GM10847 (cell line): Measurements from ENCODE around the gene TMEM178B.

ENCODE experiments used
- POLR2A ChIP-seq: IDR thresholded peaks from 2 replicates; pipeline ENCODE4 v1.6.1; 2011; ENCODE audit not compliant: insufficient read length; ENCODE audit errors: extremely low read depth

The TMEM178B gene

DNA sequence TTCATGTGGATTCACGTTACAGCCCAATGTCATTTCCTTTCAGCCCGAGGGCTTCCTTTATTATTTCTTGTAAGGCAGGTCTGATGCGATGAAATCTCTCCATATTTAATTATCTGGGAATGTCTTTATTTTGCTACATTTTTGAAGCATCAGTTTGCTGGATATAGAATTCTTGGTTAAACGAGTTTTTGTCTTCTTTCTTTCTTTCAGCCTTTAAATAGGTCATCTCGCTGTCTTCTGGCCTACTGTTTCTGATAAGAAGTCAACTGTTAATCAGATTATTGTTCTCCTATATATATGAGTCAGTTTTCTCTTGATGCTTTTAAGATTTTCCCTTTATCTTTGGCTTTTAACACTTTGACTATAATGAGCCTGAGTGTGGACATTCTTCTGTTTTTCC is 184.7 kb downstream of the TMEM178B start:
- no peak for TF ChIP-seq POLR2A

DNA sequence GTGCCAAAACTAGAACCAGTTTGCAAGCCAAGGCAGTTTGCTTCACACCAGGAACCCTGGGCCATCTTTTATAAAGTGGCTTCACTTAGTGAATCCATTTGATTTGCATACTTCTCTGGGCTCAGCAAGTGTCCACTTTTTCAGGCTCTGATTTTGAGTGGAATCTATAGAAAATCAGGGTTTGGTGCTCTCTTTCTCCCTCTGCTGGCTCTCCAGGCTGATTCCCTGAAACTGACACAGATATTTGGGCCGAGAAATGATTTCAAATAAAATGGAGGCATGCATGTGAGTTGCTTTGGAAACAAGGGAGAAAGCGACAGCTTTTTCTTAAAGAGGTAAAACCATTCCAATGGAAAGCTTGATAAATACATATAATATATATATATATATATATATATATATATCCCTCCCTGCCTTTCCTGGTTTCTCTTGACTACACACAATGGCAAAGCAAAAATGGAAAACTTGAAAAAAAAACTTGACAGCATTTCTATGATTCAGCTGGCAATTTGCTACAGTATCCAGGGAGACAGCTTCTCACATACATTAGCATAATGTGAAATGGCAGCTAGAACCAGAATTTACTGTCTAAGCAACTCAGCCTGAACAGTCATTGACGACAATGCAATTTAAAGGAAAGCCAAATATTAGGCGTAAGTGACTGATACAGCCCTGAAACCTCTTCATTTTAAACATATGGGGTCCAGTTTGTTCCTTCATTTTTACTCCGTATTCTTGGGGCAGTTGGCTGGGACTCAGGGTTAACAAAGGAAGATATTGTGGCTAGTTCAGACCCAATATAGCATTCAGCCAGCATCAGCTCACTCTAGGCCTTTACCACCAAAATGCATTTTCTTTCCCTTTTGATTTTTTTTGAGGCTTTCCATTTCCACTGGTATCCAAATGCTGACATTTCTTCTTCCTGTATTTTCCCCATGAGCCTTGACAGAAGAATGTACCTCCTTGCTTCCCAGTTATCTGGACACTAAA is 188.5 kb downstream of the TMEM178B start:
- no peak for TF ChIP-seq POLR2A

DNA sequence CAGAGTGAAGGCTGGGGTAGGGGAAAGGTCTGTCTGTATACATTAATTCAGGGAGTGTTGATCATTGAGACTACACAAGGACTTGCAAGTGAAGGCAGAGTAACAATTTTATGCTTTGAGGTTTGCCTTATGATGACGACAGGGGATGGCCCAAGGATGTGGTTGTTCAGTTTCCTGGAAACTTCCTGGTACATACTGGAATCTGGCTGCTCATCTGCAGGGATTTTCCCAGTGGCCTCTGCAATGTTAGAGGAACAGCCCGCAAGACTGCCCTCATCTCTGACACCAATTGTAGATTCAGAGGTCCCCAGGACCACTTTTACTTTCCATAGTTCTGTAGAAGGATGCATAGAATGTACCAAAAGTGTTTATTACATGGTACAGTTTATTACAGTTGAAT is 189.6 kb downstream of the TMEM178B start:
- TF ChIP-seq POLR2A = no peak

DNA sequence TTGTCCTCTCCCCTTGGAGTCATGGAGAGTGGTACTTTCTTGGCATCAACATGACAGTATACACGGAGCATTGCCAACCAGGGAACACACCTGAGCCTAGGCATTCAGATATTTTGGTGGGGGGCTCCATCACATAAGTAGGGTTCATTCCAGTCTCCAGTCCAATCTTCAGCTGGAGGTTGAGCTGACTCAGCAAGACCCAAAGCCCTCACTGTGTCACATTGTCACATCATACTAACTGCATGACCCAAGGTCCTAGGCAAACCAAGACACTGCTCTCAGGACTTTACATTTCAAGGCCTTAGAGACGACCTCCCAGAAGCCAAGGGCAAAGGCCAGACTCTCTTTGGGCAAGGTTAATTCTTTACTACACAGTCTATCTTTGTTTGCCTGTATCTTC is 190.1 kb downstream of the TMEM178B start:
- no peak for TF ChIP-seq POLR2A

DNA sequence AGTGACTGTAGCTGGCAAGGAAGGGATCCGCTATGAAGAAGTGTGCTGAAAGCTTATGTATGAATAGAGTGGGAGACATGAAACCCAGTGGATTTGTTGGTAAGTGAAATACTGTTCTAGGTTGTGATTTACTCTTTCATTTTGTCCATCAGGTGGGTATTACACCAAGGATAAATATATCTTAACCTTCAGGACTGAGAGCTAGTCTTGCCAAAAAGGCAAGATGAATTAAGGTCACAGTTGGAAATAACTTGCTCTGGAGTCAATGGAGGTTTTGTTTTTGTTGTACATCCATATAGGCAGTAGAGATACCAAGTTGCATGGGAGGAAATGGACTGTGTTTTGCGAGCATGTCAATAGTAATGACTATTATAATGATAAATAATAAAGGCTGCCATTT is 190.6 kb downstream of the TMEM178B start:
- no peak for TF ChIP-seq POLR2A

DNA sequence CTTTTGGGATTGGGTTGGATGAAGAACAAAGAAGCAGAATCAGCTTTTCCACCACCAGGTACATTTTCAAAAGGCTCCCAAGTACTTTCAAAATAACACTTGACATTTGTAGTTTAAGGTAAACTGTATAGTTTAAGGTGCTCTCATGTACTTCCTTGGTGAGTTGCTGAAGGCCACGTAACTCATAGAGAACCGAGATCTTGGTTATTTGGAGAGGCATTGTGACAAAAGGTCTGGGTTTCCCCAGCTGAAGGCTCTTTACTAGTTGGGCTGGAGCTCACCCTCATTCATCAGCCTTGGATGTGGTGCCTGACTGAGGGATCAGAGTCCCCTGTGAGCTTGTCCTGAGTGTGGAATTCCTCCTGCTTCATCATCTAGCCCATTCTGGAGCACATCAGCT is 191.8 kb downstream of the TMEM178B start:
- TF ChIP-seq POLR2A = no peak

DNA sequence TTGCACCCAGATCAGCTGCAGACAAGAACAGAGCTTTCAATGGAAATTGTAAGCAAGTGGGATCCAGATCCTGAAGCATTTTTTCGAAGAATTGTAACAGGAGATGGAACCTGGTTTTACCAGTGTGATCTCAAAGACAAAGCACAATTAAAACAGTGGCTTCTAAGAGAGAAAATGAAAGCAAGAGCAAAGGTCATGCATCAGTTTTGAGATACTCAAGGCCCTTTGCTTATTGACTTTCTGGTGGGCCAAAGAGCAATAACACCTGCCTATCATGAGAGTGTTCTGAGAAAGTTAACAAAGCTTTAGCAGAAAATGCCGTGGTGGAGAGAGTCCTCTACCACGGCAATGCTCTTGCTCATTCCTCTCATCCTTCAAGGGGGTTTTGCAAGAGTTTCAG is 194.8 kb downstream of the TMEM178B start:
- no peak for TF ChIP-seq POLR2A

DNA sequence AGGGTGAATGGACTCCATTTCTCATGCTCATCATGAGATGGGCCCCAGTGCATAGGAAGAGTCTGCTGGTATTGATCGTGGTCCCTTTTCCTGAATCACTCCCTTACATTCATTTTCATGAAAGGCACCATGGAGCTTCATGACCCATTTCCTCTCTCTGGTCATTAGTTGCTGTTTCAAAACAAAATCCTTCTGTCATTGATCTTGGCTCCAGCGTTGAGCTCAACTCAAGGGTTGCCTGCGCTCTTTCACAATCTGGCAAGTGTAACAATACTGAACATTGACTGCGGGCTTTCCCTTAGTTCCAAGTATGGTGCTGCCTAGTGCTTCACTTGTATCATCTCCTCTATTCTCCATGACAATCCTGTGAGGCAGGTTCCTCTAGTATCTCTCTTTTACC is 197.6 kb downstream of the TMEM178B start:
- no peak for TF ChIP-seq POLR2A

DNA sequence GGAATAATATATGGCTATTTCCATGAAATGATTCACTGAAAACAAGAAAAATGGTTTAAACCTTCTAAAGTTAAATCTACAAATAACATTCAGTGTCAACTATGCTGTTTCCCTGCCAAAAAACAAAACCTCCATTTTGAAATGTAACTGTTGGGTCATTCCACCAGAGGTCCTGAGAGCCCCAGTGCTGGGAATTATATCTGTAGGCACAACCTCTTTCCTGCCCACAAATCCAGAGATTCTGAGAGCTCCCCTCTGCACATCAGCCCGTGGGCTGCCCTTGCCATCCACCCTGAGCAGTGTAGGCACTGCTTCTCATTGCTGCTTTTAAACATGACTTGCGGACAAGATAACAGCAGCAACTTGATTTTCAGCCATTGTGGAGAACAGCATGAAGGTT is 198.6 kb downstream of the TMEM178B start:
- no peak for TF ChIP-seq POLR2A

DNA sequence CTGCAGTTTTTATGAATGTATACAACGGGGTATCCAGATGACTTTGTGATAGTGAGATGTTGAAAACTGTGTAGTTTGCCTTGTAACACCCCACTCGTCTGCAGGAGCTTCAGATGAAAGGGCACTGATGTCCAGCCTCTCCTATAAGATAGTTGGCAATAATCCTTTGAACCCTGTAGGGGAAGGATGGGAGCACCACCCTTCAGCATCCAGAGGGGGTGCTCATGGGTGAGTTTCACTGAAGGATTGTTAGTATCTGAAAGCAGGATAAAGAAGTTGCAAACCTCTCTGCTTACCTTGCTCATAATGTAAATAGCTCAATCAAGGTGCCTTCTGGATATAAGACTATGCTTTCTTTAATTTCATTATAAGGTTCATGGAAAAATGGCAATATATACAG is 201.5 kb downstream of the TMEM178B start:
- TF ChIP-seq POLR2A = no peak

DNA sequence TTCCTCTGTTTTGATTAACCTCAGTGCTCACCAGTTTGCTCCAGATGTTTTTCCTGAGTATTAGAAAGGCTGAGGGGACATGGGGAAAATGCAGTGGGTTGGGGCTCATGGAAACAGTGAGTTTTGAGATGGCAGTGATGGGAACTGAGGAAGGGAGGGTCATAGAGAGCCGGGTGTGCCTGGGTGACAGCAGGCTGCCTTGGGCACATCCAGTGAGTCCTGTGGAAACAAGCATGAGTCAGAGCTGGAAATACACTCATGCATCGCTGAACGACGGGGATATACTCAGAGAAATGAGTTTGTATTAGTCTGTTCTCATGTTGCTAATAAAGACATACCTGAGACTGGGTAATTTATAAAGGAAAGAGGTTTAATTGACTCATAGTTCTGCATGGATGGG is 202.2 kb downstream of the TMEM178B start:
- TF ChIP-seq POLR2A = no peak

DNA sequence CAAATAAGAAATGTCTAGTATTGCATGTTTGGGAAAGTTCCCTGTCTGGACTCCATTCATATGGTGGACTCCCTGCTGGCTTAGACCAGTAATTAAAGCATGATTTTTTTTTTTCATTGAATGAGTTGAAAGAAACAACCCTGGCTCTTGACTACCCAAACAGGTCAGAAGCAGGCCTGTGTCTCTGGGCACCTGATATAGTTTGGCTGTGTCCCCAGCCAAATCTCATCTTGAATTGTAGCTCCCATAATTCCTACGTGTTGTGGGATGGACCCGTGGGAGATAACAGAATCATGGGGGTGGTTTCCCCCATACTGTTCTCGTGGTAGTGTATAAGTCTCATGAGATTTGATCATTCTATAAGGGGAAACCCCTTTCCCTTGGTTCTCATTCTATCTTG is 206.2 kb downstream of the TMEM178B start:
- no peak for TF ChIP-seq POLR2A

DNA sequence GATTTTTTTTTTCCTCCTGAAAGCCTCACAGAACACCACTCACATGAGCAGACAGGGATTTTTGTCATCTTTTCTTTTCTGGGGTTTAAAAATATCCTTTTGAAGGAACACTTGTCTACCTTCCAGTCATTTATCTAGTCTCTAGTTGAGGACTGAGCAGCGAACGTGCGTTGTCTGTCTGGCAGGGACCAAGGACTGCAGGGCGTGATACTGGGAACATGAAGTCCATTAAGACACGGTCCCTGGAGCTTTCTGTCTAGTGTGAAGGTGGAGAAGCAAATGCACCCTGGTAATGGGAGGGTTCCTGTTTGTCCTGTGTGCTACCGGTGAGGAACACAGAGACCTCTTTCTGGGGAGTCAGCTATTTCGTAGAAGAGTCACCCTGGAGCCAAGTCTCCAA is 207.4 kb downstream of the TMEM178B start:
- TF ChIP-seq POLR2A = no peak

DNA sequence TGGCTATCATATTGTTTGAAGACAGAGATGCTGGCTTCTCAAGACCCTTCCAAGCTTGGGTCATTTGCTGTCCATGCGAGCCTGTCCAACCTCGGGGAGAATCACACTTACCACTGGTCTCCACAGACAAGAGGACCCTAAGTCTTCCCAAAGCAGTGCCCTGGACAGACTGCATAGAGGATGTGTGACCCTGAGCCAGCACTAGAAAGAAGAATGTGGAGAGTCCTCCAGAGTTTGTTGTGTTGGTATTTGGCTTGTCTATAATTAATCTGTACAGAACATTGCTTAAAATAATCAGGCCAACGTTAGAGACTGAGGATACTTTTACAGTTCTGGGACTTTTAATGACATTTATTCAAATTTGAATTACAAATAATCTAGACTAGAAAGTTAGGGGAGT is 212.7 kb downstream of the TMEM178B start:
- TF ChIP-seq POLR2A = no peak

DNA sequence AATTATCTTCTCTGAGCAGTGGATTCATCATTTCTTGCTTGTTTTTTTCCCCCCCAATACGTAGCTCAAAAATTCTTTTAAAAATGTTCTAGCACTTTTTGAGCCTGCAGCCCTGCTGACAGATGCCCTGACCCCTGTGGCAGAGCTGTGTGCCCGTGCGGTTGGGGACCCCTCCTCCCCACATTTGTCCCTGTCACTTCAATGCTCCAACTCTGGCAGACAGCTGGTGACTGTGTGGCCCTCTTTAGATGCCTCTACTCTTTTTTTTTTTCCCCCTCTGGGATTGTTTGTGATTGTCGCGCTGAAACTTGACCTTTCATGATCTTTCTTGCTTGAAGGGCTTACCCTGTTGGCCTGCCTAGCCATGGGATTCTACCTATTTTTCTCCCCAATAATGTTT is 214.1 kb downstream of the TMEM178B start:
- TF ChIP-seq POLR2A = no peak

DNA sequence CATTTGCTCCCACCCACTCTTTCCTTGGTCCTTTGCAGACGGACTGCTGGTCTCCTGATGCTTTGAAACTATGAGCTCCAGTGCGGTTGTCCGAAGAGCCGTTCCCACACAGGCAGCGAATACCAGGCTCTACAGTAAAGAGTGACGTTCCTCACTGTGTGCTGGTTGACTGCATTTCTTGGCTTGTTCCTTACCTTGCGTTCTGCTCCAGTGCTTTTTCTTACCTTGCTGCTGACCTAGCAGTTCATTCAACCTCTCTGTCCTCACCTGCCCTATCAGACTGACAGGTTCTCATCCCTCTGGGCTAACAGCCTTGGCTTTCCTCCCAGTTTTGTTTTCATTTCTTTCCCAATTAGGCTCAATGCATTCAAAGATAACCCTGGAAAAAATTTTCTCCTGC is 214.8 kb downstream of the TMEM178B start:
- TF ChIP-seq POLR2A = no peak

DNA sequence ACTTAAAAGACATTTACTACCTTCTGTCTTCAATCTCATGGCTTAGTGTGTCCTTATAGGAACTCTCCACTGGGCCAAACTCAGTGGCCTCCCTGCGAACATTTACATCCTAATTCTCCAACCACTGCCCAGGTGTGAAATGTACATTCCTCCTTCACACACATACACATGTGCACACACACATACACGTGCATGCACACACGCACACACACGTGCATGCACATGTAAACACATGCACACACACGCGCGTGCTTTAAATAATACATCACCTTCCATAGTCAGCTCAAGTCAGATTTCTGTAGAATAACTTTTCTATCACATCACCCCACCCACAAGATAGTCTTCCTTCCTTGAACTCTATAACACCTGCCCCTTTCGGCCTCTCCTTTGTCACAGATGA is 216.5 kb downstream of the TMEM178B start:
- no peak for TF ChIP-seq POLR2A

DNA sequence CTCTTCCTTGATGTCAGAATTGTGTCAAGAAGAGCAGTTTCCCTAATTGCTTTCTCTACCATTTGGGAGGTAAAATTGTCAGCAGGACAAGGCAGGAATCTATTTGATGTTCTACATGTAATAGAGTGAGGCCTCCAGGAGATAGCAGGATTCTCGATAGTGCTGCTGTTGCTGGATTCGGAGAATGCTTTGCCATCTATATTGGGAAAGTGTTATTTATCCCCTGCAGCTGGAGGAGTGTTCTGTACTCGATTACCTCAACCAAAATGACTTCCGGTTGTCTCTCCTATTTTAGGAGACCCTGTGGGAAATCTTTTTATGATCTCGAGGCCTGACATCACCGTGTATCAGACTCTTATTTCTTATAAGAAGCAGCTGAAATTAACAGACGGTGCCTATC is 217.1 kb downstream of the TMEM178B start:
- TF ChIP-seq POLR2A = no peak

DNA sequence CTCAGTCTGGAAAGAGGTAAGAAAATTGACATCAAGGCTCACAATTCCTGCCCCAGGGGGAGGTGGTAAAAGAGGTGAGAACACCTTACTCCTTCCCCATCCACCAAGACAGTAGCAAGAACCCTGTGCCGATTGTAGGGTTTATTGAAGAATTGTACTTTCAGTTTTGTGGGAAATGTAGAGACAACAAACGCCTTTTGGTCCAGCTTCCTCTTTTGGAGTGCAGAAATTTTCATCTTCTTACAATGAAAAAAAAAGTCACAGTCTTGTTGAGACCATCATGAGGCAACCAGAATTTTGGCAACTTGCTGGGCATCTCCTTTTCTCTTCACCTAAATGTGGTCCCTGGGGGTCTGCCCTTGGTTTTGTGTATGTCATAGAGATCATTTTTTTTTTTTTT is 217.7 kb downstream of the TMEM178B start:
- no peak for TF ChIP-seq POLR2A
